ENCODE results near the gene ACSF3.

Gene ACSF3

DNA sequence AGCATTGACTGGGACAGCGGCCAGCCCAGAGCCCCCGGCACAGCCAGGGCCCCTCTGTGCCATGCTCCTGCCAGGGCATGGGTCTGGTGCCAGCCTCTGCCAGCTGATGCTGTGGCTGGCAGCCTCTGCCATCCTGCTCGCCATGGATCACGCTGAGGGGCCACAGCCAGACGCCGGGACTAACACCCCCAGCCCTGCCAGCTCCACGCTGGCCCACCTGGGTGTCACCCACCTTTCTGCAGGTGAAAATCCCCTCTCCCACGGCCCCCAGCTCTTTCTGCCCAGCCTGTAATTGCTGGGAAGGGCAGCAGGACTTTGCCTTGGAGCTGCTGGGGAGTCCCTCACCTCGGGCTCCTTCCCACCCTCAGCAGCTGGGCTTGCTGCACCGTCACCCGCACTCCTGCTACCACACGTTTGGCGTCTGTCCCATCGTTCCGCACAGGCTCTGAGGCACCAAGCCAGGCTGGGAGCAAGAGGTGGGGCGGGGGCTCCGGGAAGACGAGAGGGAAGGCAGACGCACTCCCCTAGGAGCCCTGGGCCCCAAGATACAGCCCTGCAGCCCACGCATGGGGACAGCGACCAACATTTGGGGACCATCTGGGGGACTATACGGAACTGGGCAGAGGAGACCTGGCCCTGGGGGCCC lies 42.0 kb upstream of the ACSF3 start:
- Histone ChIP-seq H3K36me3 (replicated peaks) (no peaks in the 10 kb centered on the region), H3K9me3 (no peaks in the 10 kb centered on the region), H3K4me1 (no peaks in the 10 kb centered on the region), H3K27me3 (ENCODE audit: low read depth) (peaks cover 4% of the 10 kb centered on the region; the same call in 1 of the 2 replicates), H3K4me3 (no peak overlapping the region)
- in situ Hi-C loops (cut with MboI; ENCODE audit: low sequenced_read_pairs): no loop called here
- DNase-seq (ENCODE audit: low spot score in 2 of 2): no peak

DNA sequence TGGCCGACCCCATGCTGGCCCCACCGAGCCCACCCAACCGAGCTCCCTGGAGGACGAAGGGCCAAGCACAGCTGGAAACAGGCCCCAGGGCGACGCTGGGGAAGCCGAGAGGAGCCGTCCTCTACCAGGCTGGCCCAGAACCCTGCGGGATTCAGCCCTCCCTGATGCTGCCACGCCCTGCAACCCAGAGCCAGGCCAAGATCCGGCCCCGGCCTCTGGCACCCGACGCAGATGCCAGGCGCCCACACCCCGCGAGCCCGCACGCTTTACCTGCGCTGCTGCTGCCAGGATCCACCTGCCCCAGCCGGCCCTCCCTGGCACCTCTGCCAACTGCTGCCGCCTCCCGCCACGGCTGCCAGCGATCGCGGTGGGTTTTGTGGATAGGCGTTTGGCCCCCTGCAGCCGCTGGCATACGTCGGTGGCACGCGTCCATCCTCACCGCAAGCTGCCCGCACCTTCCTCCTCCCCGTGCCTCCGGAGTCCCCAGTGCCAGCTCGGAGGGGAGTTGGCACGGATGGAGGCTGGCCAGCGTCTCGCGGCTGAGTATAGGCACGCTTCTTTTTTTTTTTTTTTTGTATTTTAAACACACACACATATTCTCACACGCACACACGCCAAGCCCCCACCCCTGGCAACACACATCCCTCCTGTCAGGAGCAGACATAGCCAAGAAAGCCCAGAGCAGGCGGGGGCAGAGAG lies 41.3 kb upstream of the ACSF3 start:
- Histone ChIP-seq H3K4me1 (no peaks in the 10 kb centered on the region), H3K36me3 (replicated peaks) (no peaks in the 10 kb centered on the region), H3K27me3 (ENCODE audit: low read depth) (peaks cover 4% of the 10 kb centered on the region; the same call in 1 of the 2 replicates), H3K9me3 (no peaks in the 10 kb centered on the region), H3K4me3 (peak overlapping the region; percentile 20)
- in situ Hi-C loops (cut with MboI; ENCODE audit: low sequenced_read_pairs): no loop called here
- DNase-seq (ENCODE audit: low spot score in 2 of 2): no peak

DNA sequence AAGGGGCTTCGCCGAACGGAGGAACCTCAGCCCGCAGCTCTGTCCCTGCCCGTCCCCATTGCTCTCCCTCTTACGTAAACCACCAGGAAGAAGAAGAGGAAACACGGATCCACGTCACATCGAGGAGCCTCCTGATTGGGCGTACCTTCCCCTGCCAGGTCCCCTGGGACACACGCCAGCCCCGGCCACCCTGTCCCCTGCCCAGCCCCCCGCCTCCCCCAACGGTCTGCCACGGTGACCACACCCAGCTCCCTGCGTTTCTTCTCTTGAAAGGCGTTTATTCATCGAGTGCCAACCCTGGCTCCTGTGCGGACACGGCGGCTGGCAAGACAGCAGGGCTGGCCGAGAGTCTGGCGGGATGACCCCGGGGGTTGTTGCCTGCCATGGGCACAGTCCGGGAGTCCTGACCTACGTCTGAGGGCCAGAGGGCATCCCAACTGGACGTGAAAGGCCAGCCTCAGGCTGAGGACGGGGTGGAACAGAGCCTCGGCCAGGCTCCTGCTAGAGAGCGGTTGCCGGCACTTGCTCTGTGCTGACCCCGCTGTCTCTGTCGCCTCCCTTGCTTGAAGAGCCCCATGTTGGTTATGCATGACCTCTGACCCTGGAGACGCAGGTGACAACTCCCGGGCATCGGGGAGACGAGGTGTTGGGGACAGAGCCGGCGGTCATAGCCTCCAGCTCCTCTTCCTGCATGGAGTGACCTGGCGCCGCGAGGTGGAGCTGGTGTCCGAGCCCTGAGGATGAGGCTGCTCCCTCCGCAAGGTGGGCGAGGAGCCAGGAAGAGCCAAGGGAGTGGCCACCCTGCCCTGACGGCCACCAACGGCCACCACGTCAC lies 40.5 kb upstream of the ACSF3 start:
- Histone ChIP-seq H3K36me3 (replicated peaks) (no peaks in the 10 kb centered on the region), H3K9me3 (no peaks in the 10 kb centered on the region), H3K4me3 (peak overlapping the region; percentile 20), H3K27me3 (ENCODE audit: low read depth) (peaks cover 4% of the 10 kb centered on the region; the same call in 1 of the 2 replicates), H3K4me1 (no peaks in the 10 kb centered on the region)
- DNase-seq (ENCODE audit: low spot score in 2 of 2): peak; percentile 8 to 69
- in situ Hi-C loops (cut with MboI; ENCODE audit: low sequenced_read_pairs): no loop called here

DNA sequence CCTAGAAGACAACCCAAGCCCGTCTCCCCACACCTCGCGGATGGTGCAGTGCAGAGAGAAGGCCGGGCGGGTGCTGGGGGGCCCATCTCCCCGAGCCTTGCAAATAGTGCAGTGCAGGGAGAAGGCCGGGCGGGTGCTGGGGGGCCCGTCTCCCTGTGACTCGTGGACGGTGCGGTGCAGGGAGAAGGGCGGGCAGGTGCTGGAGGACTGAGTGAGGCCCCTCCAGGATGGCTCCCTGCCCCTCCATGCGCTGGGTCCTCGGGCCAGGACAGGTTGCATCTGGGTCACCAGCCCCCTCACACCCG lies 40.0 kb upstream of the ACSF3 start:
- no peaks in the 10 kb centered on the region for H3K4me1 ChIP-seq

DNA sequence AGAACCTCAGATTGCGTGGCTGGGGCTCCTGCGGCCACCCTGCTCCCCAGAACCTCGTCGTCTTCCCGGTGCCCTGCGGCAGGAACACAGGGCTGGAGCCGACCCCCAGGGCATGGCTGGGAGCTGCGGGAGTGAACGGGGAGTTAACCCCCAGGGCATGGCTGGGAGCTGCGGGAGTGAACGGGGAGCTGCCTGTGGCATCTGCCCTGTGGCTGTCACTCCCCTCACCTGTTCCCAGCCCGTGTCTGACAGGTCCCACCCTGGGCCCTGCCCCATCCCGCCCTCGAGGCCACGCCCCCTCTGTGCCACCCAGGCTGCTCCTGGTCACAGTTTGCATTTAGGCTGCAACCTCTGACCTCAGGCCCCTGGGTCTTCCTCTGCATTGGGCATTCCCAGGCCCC lies 39.4 kb upstream of the ACSF3 start:
- Histone ChIP-seq H3K9me3 (no peaks in the 10 kb centered on the region), H3K4me1 (no peaks in the 10 kb centered on the region), H3K4me3 (no peak overlapping the region), H3K36me3 (replicated peaks) (no peaks in the 10 kb centered on the region), H3K27me3 (ENCODE audit: low read depth) (peaks cover 4% of the 10 kb centered on the region; the same call in 1 of the 2 replicates)
- no peak for DNase-seq (ENCODE audit: low spot score in 2 of 2)
- in situ Hi-C loops (cut with MboI; ENCODE audit: low sequenced_read_pairs): no loop called here

More for the DNA sequence above, 40.0 kb upstream of the ACSF3 start:
- DNase-seq (ENCODE audit: low spot score in 2 of 2): no peak
- in situ Hi-C loops (cut with MboI; ENCODE audit: low sequenced_read_pairs): no loop called here
- Histone ChIP-seq H3K27me3 (ENCODE audit: low read depth) (peaks cover 4% of the 10 kb centered on the region; the same call in 1 of the 2 replicates), H3K4me3 (no peak overlapping the region), H3K36me3 (replicated peaks) (no peaks in the 10 kb centered on the region), H3K9me3 (no peaks in the 10 kb centered on the region)

DNA sequence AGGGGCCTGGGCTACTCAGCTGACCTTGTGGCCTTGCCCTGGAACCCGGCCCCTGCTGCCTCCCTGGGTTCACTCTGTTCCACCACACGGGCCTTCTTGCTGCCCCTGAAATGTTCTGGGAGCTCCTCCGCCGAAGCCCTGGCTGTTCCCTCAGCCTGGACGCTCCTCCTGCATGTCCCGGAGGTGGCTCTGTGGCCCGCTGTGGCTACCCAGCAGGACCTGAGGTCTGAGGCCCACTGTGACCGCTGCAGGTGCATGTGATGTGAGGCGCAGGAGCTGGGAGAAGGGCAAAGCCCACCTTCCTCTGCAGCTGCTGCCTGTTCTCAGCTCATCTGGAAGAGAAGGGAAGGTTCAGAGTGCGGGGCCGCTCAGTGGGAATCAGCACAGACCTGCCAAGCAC lies 38.9 kb upstream of the ACSF3 start:
- H3K4me1 ChIP-seq: no peaks in the 10 kb centered on the region
- in situ Hi-C loops (cut with MboI; ENCODE audit: low sequenced_read_pairs): no loop called here
- H3K4me3 ChIP-seq: no peak overlapping the region
- no peaks in the 10 kb centered on the region for H3K36me3 ChIP-seq (replicated peaks)
- H3K27me3 ChIP-seq (ENCODE audit: low read depth): peaks cover 4% of the 10 kb centered on the region; the same call in 1 of the 2 replicates
- H3K9me3 ChIP-seq: no peaks in the 10 kb centered on the region
- DNase-seq (ENCODE audit: low spot score in 2 of 2): no peak

DNA sequence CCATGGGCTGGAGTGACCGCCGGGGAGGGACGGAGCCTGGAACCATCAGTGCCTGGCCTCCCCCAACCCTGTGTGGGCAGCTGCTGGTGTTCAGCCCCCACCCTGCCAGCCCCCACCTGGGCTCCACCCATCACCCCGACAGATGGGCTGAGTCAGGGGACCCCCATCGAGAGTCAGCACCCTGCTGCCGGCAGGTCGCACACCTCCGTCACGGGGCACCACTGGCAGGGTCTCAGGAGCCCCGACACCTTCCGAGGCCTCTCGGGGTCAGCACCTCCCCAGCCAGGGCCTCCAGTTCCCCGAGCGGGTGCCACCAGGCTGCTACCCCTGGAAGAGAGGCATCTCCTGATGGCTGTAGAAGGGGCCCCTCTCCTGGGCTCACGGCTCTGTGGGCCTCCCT lies 38.3 kb upstream of the ACSF3 start:
- no peak for DNase-seq (ENCODE audit: low spot score in 2 of 2)
- no peaks in the 10 kb centered on the region for H3K9me3 ChIP-seq
- in situ Hi-C loops (cut with MboI; ENCODE audit: low sequenced_read_pairs): no loop called here
- no peaks in the 10 kb centered on the region for H3K4me1 ChIP-seq
- peaks cover 4% of the 10 kb centered on the region; the same call in 1 of the 2 replicates for H3K27me3 ChIP-seq (ENCODE audit: low read depth)
- no peaks in the 10 kb centered on the region for H3K36me3 ChIP-seq (replicated peaks)
- no peak overlapping the region for H3K4me3 ChIP-seq

DNA sequence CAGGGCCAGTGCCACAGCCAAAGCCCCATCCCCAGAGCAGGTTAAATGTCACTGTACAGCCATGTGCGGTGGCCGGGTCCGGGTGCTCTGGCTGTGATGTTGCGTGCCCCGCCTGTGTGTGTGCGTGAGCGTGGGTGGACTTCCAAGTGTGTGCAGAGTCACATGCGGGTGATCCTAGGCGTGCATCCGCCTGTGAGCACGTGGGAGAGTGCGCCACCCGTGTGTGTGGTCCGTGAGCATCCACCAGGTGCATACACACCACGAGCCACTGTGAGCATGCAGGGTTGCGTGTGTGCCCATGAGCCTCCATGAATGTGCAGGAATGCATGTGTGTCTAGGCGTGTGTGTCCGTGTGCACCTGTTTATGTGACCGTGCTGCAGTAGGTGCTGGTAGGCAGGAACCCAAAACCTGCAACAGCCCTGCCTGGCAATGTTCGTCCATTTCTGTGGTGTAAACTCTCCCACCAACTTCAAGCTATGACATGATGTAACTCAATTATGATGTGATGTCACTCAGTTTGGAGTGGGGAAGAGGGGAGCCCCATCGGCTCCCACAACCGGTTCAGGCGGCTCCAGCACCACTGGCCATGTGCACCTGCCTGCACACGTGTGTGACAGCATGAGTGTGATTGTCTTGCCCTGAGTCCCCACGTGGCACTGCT lies 37.6 kb upstream of the ACSF3 start:
- Histone ChIP-seq H3K4me1 (no peaks in the 10 kb centered on the region), H3K9me3 (no peaks in the 10 kb centered on the region), H3K27me3 (ENCODE audit: low read depth) (peaks cover 4% of the 10 kb centered on the region; the same call in 1 of the 2 replicates), H3K4me3 (no peak overlapping the region), H3K36me3 (replicated peaks) (no peaks in the 10 kb centered on the region)
- no peak for DNase-seq (ENCODE audit: low spot score in 2 of 2)
- in situ Hi-C loops (cut with MboI; ENCODE audit: low sequenced_read_pairs): no loop called here

DNA sequence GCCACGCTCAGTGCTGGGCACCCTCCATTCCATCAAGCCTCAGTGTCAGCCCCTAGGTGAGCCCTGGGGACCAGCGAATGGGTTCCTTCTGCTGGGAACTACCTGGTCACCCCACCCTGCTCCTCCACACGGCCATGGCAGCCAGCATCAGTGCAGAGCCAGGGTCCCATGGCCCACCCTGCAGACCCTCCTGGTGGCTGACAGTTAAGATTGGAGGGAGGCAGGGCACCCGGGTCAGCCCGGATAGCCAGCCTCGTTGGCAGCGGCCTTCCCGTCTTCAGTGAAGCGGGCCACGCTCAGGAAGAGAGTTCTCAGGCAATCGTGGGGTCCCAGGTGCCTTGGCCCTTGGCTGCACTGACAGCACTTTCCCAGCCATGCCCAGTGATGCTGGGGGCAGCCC lies 37.1 kb upstream of the ACSF3 start:
- Histone ChIP-seq H3K4me3 (no peak overlapping the region), H3K27me3 (ENCODE audit: low read depth) (peaks cover 4% of the 10 kb centered on the region; the same call in 1 of the 2 replicates), H3K4me1 (no peaks in the 10 kb centered on the region), H3K9me3 (no peaks in the 10 kb centered on the region), H3K36me3 (replicated peaks) (no peaks in the 10 kb centered on the region)
- DNase-seq (ENCODE audit: low spot score in 2 of 2): no peak
- in situ Hi-C loops (cut with MboI; ENCODE audit: low sequenced_read_pairs): no loop called here

DNA sequence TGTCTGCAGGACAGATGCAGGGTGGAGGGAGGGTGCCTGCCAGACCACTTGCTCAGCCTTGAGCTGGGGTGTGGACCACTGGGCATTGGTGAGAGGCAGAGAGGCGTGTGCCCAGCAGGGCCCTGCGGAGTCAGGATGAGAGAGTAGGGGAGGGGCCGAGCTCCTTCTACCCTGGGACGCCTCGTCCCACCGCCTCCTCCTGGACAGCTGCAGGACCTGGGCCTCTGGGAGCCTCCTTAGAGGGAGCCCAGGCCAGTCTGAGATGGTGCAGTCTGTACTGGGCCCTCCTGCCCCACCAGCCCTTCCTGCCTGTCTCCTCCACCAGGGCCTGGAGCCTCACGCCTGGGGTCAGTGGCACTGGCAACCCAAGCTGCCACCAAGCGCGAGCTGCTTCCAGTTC lies 35.9 kb upstream of the ACSF3 start:
- in situ Hi-C loops (cut with MboI; ENCODE audit: low sequenced_read_pairs): no loop called here
- Histone ChIP-seq H3K27me3 (ENCODE audit: low read depth) (no peaks in the 10 kb centered on the region), H3K36me3 (replicated peaks) (no peaks in the 10 kb centered on the region), H3K4me3 (no peak overlapping the region), H3K4me1 (no peaks in the 10 kb centered on the region), H3K9me3 (no peaks in the 10 kb centered on the region)
- DNase-seq (ENCODE audit: low spot score in 2 of 2): no peak

DNA sequence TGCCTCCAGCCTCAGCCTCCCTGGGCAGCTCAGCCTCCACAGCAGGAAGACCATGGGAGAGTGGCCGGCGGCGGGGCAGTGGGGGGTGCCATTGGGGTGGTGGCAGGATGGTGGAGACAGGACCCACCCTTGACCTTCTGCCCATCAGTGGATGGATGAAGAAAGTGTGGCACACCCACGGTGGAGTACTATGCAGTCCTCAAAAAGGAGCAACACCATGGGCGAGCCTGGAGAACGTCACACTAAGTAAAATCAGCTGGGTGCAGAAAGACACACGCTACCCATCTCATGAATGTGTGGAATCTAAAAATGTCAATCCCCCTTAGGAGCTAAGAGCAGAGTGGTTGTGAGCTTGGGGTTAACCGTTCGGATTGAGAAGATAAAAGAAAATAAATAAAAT lies 34.8 kb upstream of the ACSF3 start:
- Histone ChIP-seq H3K4me3 (no peak overlapping the region), H3K27me3 (ENCODE audit: low read depth) (no peaks in the 10 kb centered on the region), H3K36me3 (replicated peaks) (no peaks in the 10 kb centered on the region), H3K9me3 (no peaks in the 10 kb centered on the region), H3K4me1 (no peaks in the 10 kb centered on the region)
- in situ Hi-C loops (cut with MboI; ENCODE audit: low sequenced_read_pairs): no loop called here
- DNase-seq (ENCODE audit: low spot score in 2 of 2): no peak

DNA sequence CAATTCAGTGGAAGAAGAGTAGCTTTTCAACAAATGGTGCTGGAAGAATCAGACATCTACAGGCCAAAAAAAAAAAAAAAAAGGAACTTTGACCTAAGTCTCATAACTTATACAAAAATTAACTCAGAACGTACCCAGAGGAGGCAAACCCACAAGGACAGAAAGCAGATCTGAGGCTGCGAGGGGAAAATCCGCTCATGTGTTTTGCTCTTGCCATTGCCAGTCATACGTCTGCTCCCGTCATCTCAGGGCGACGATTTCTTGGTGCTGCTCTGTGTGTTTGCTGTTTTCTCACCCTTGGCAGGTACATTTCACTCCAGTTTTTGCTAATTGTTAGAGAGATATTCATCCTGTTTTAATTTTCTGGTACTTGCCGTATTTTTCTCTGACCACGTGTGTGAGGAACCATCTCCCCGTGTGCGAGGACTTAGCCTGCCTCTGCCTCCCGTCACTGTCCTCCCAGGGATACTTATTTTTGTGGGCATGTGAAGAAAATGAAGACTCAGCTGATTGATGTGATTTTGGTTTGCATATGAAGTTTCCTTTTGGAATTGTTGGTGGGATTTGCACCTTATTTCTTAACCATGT lies 33.4 kb upstream of the ACSF3 start:
- no peak for DNase-seq (ENCODE audit: low spot score in 2 of 2)
- Histone ChIP-seq H3K27me3 (ENCODE audit: low read depth) (no peaks in the 10 kb centered on the region), H3K36me3 (replicated peaks) (no peaks in the 10 kb centered on the region), H3K4me1 (no peaks in the 10 kb centered on the region), H3K4me3 (no peak overlapping the region), H3K9me3 (no peaks in the 10 kb centered on the region)
- in situ Hi-C loops (cut with MboI; ENCODE audit: low sequenced_read_pairs): no loop called here

DNA sequence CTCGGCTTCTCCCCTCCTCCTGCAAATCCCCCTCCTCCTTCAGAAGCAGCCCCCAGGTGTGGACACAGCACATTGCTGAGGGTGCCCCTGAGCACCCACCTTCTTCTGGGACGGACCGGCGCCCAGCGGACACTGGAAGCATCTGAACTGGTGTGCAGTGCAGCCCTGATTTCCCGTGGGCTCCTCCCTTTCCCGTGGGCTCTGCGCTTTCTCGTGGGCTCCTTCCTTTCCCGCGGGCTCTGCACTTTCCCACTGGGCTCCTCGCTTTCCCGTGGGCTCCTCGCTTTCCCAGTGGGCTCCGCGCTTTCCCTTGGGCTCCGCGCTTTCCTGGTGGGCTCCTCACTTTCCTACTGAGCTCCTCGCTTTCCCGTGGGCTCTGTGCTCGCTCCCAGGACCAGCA lies 32.6 kb upstream of the ACSF3 start:
- H3K36me3 ChIP-seq (replicated peaks): no peaks in the 10 kb centered on the region
- no peak for DNase-seq (ENCODE audit: low spot score in 2 of 2)
- no peaks in the 10 kb centered on the region for H3K4me1 ChIP-seq
- no peaks in the 10 kb centered on the region for H3K9me3 ChIP-seq
- no peak overlapping the region for H3K4me3 ChIP-seq
- in situ Hi-C loops (cut with MboI; ENCODE audit: low sequenced_read_pairs): no loop called here
- H3K27me3 ChIP-seq (ENCODE audit: low read depth): no peaks in the 10 kb centered on the region
